ENCODE measurements around the gene SMARCA4. TPM values are rescaled to one million over a fixed set of nuclear protein-coding genes. Genes with fewer than 3 reads are reported as not detected.
"Not testable (repeated sequence)": the region's sequence is repeated elsewhere in the genome, so short reads cannot be mapped to it uniquely, and the experiment has no call there.

The SMARCA4 gene
- polyA plus RNA-seq, 6 donors from 2014 or later, result 4.1 to 21.9 (median 7.2) TPM

- DNase-seq (no peak), ATAC-seq (ENCODE audit: low read depth in 2 of 2) (no peak)
- H3K27me3 Mint-ChIP-seq, result no peaks in the 10 kb centered on the region
- peaks cover 2 to 12% (median 3%) of the 10 kb centered on the region in 3 donors for H3K4me1 Mint-ChIP-seq
- H3K36me3 Mint-ChIP-seq, result peaks cover 0 to 9% of the 10 kb centered on the region in 2 donors
- no peak overlapping the region for H3K27ac Mint-ChIP-seq
- H3K9me3 Mint-ChIP-seq, result no peaks in the 10 kb centered on the region
- peak overlapping the region in 2 of 8 donors; percentile 42 to 77 for H3K4me3 Mint-ChIP-seq
Measured at GRCh38 chr19:10921910-10922637, 38.8 kb upstream of the SMARCA4 start.

GRCh38 chr19:10922638-10923014 is 38.2 kb upstream of the SMARCA4 start:
- Mint-ChIP-seq H3K4me3 (peak overlapping the region in 2 of 8 donors; percentile 42 to 77), H3K27ac (no peak overlapping the region), H3K9me3 (no peaks in the 10 kb centered on the region), H3K4me1 (peaks cover 6 to 17% (median 7%) of the 10 kb centered on the region in 3 donors), H3K36me3 (peaks cover 0 to 9% of the 10 kb centered on the region in 2 donors), H3K27me3 (no peaks in the 10 kb centered on the region)
- DNase-seq (no peak), ATAC-seq (ENCODE audit: low read depth in 2 of 2) (no peak)

- Mint-ChIP-seq H3K4me1 (peaks cover 9 to 23% (median 10%) of the 10 kb centered on the region in 3 donors), H3K27ac (peak overlapping the region in 1 of 6 donors; percentile 72), H3K4me3 (no peak overlapping the region), H3K27me3 (no peaks in the 10 kb centered on the region), H3K9me3 (no peaks in the 10 kb centered on the region), H3K36me3 (peaks cover 0 to 9% of the 10 kb centered on the region in 2 donors)
- ATAC-seq (ENCODE audit: low read depth in 2 of 2), result no peak
- no peak for DNase-seq
Measured at GRCh38 chr19:10923260-10924112, 37.3 kb upstream of the SMARCA4 start.

- Mint-ChIP-seq H3K27ac (no peak overlapping the region), H3K36me3 (peaks cover 0 to 9% of the 10 kb centered on the region in 2 donors), H3K4me1 (peaks cover 14 to 28% (median 14%) of the 10 kb centered on the region in 3 donors), H3K27me3 (no peaks in the 10 kb centered on the region), H3K9me3 (no peaks in the 10 kb centered on the region), H3K4me3 (peak overlapping the region in 1 of 8 donors; percentile 42)
- DNase-seq, result no peak
- no peak for ATAC-seq (ENCODE audit: low read depth in 2 of 2)
Measured at GRCh38 chr19:10924597-10924996, 36.2 kb upstream of the SMARCA4 start.

- Mint-ChIP-seq H3K9me3 (no peaks in the 10 kb centered on the region), H3K4me1 (peaks cover 12 to 39% (median 21%) of the 10 kb centered on the region in 3 donors), H3K36me3 (no peaks in the 10 kb centered on the region), H3K4me3 (peak overlapping the region; percentile 85 to 95 (median 91)), H3K27ac (peak overlapping the region; percentile 58 to 94 (median 90)), H3K27me3 (no peaks in the 10 kb centered on the region)
- ATAC-seq (ENCODE audit: low read depth in 2 of 2) (peak; percentile 9 to 13), DNase-seq (no peak)
Measured at GRCh38 chr19:10927730-10928562, 32.9 kb upstream of the SMARCA4 start.

- H3K27ac Mint-ChIP-seq, result peak within 1 kb of the TSS; percentile 58 to 94 (median 90)
- peak; percentile 72 for DNase-seq
Measured at GRCh38 chr19:10928563-10929401, 32.0 kb upstream of the SMARCA4 start, which contains the start of the genes TIMM29 and YIPF2. TSS of gene TIMM29 (plus strand) at chr19:10928811. CDS start at chr19:10928823, 12 bp downstream. TSS of gene YIPF2 (minus strand) at chr19:10928639. CDS start at chr19:10928410, 229 bp downstream.

GRCh38 chr19:10929402-10929794 is 31.4 kb upstream of the SMARCA4 start:
- H3K9me3 Mint-ChIP-seq, result no peaks in the 10 kb centered on the region
- H3K27ac Mint-ChIP-seq, result peak overlapping the region in 2 of 6 donors; percentile 47 to 83
- H3K36me3 Mint-ChIP-seq, result no peaks in the 10 kb centered on the region
- no peaks in the 10 kb centered on the region for H3K27me3 Mint-ChIP-seq
- no peak for ATAC-seq (ENCODE audit: low read depth in 2 of 2)
- DNase-seq, result no peak
- H3K4me1 Mint-ChIP-seq, result peaks cover 12 to 37% (median 21%) of the 10 kb centered on the region in 3 donors
- H3K4me3 Mint-ChIP-seq, result peak overlapping the region; percentile 67 to 95 (median 91)

More at GRCh38 chr19:10928563-10929401, 32.0 kb upstream of the SMARCA4 start, which contains the start of the genes TIMM29 and YIPF2:
- H3K4me3 Mint-ChIP-seq, result peak within 1 kb of the TSS; percentile 85 to 95 (median 91)
- no peaks in the 10 kb centered on the region for H3K36me3 Mint-ChIP-seq
- no peaks in the 10 kb centered on the region for H3K9me3 Mint-ChIP-seq
- peaks cover 12 to 39% (median 21%) of the 10 kb centered on the region in 3 donors for H3K4me1 Mint-ChIP-seq
- no peaks in the 10 kb centered on the region for H3K27me3 Mint-ChIP-seq
- peak; percentile 83 to 84 for ATAC-seq (ENCODE audit: low read depth in 2 of 2)

- Mint-ChIP-seq H3K27me3 (no peaks in the 10 kb centered on the region), H3K9me3 (no peaks in the 10 kb centered on the region), H3K4me1 (peaks cover 0 to 11% (median 4%) of the 10 kb centered on the region in 3 donors), H3K4me3 (peak overlapping the region in 2 of 8 donors; percentile 18 to 44), H3K27ac (no peak overlapping the region), H3K36me3 (no peaks in the 10 kb centered on the region)
- DNase-seq (no peak), ATAC-seq (ENCODE audit: low read depth in 2 of 2) (no peak)
Measured at GRCh38 chr19:10935371-10936059, 25.3 kb upstream of the SMARCA4 start.

GRCh38 chr19:10936661-10937084 is 24.2 kb upstream of the SMARCA4 start:
- ATAC-seq (ENCODE audit: low read depth in 2 of 2), result peak; percentile 51 to 68
- peaks cover 4 to 6% (median 5%) of the 10 kb centered on the region in 3 donors for H3K4me1 Mint-ChIP-seq
- no peaks in the 10 kb centered on the region for H3K27me3 Mint-ChIP-seq
- no peaks in the 10 kb centered on the region for H3K9me3 Mint-ChIP-seq
- peak overlapping the region in 2 of 6 donors; percentile 42 to 63 for H3K27ac Mint-ChIP-seq
- no peaks in the 10 kb centered on the region for H3K36me3 Mint-ChIP-seq
- peak overlapping the region in 1 of 8 donors; percentile 56 for H3K4me3 Mint-ChIP-seq
- peak; percentile 51 for DNase-seq

- H3K36me3 Mint-ChIP-seq; H3K4me3 Mint-ChIP-seq; ATAC-seq (ENCODE audit: low read depth in 2 of 2); H3K4me1 Mint-ChIP-seq; H3K27me3 Mint-ChIP-seq; DNase-seq; H3K9me3 Mint-ChIP-seq: not testable (repeated sequence)
- peak overlapping the region in 1 of 6 donors; percentile 47 for H3K27ac Mint-ChIP-seq
Measured at GRCh38 chr19:10941649-10942048, 19.2 kb upstream of the SMARCA4 start.

GRCh38 chr19:10943412-10943811 is 17.4 kb upstream of the SMARCA4 start:
- not testable (repeated sequence) for DNase-seq; ATAC-seq (ENCODE audit: low read depth in 2 of 2); H3K9me3 Mint-ChIP-seq; H3K27me3 Mint-ChIP-seq; H3K27ac Mint-ChIP-seq; H3K36me3 Mint-ChIP-seq; H3K4me1 Mint-ChIP-seq; H3K4me3 Mint-ChIP-seq
